Amygdala (tissue), 56 donors: ENCODE data around the gene FHIT.
A peak's percentile ranks its signal among the peaks of the same experiment; 100 is the strongest.
"Not testable (repeated sequence)": the region's sequence is repeated elsewhere in the genome, so short reads cannot be mapped to it uniquely, and the experiment has no call there.

Source experiments
- DNase-seq, 56 donors: peaks; one replicate each; lab custom pipeline; 2025; lab: John Stamatoyannopoulos, UW

The FHIT gene

DNA sequence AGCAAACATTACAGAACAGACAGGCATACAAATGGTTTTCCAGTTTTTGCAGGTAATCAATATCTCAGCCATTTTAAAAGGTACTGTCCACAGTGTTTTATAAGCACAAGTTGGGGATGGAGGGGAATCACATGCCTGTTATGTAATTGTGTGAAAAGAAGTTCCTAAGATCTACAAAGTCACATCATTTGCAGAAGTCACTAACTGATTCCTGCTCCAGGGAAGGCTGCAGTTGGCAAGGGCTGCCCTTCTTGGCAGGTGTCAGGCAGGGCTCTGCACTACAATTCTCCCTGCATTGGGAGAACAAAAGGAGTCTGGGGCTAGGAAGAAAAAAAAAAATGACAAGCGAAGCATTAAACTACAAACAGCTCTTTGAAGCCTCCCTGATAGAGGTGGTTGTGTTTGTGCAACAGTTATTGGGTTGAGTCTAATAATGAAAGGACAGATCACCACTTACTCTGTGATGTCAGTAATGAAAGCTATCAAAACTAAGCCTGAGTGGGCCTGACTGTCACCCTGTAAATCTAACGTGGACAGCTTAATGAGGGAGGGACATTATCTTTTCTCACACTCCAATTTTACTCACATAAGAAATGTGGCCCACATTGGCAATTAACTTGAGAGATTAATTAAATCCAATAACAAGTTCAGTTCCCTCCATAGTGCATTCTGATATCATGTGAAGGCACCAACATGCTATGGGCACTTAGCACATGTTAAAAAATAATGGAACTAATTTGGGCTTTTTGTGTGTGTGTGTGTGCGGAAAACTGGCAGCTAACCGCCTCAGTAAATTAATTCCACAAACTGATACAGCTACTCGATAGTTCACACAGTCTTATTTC, 242.9 kb downstream of the FHIT start:
- no peak for DNase-seq

DNA sequence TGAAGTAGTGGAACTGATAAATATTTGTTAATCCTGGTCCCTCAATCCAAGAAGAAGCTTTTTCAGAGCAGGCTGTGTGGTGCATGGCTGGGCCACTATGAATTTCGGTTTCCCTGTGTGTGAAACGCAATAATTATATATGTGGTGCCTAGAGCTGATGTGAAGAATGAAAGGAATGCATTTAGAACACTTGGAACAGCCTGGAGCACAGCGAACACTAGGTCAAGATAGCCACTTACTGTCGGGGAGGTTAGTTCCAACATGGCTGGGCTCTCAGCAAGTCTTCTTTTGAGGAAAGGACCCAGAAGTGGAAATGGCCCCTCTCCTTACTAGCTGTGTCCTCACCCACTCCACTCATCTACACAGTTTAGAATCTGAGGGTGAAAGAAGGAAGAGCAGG, 245.7 kb downstream of the FHIT start:
- DNase-seq = no peak

GRCh38 chr3:60998858-60999257, 252.4 kb downstream of the FHIT start:
- no peak for DNase-seq

GRCh38 chr3:60992395-60992794, 258.9 kb downstream of the FHIT start:
- DNase-seq = peak in 1 of 56 donors; percentile 20

DNA sequence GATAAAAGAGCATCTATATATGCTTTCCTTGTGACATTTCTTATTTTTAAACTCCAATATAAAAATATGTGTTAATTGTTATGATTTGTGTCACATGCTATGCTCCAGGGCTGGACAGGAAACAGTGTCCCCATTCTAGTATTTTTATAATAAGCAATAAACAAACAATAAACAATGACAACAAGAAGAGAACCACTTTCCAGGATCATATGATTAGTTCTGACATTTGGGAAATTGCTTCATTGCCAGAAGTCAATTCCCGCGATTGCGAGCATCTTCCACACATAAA, 260.9 kb downstream of the FHIT start:
- DNase-seq = no peak

DNA sequence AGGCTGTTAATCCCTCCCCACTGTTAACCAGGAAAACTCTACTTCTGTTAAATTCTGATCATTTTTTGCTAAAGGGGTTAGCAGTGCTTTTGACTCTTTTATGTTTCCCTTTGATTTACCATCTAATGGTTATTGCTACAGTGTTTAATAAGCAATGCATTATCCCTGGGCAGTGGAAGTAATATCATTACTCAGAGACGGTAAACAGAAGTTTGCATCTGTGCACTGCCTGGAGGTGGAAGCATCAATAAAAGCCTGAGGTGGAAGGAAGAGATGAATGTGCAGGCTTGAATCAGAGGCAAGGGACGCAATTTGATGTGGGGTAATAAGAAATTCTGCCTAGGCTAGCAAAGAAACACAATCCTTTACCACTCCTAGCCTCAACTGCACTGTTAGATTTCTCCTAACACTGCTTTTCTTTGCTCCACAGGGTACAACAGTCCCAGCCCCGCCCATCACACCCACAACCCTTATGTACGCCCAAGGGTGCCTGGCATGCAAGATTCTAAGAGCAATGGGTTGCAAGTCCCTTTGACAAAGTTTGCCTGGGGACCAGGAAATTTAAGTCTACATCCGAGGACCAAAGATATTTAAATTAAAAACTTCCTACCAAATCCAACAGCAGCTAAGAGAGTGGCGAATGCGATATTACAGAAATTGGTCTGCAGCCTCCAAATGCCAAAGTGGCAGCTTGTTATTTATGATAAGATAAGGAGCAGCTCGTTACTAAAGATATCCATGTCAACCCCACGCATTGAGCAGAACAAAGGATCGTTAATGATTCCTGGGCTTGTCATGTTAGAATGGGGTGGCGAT, 261.4 kb downstream of the FHIT start:
- no peak for DNase-seq

DNA sequence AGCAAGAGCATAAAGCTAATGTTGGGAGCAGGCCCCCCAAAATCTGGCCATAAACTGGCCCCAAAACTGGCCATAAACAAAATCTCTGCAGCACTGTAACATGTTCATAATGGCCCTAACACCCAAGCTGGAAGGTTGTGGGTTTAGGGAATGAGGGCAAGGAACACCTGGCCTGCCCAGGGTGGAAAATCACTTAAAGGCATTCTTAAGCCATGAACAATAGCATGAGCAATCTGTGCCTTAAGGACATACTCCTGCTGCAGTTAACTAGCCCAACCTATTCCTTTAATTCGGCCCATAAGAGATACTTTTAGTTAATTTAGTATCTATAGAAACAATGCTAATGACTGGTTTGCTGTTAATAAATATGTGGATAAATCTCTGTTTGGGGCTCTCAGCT, 264.1 kb downstream of the FHIT start:
- not testable (repeated sequence) for DNase-seq

DNA sequence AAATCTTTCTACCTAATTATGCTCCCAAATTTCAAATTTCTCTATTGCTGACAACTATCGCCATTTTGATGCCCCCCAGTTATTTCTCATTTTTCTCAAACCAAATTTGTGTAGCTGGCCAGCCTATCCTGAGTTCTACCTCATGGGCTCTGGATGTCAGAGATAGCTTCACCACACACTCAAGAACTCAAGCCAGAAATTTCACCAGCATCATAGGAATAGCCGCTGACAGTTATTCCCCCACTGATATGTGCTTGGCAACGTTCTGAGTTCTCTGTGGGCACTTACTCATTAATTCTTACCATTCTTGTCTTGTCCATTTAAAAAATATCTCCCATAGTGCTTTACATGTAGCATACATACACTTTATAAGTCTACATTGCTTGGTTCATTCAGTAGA, 264.7 kb downstream of the FHIT start:
- DNase-seq = no peak

DNA sequence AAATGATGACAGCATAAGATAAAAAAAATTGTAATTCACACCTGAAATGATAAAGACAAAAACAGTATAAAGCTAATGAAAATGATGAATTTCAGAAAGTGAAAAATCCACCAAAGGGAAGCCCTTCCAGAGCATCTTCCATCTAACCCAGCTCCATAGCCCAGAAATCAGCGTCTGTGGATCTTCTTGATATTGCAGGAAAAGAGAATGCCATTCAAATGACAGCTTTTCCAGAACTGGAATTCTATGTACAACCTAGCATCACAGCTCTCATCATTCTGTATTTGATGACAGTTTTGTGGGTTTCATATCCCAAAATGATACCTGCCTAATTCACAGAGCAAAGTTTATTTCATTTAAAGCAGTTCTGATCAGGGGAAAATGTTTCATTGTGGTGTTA, 267.3 kb downstream of the FHIT start:
- no peak for DNase-seq

- no peak for DNase-seq
Measured at GRCh38 chr3:60980342-60980692, 270.9 kb downstream of the FHIT start.

- DNase-seq = peak in 1 of 56 donors; percentile 7
Measured at GRCh38 chr3:60979461-60980341, 271.6 kb downstream of the FHIT start.

DNA sequence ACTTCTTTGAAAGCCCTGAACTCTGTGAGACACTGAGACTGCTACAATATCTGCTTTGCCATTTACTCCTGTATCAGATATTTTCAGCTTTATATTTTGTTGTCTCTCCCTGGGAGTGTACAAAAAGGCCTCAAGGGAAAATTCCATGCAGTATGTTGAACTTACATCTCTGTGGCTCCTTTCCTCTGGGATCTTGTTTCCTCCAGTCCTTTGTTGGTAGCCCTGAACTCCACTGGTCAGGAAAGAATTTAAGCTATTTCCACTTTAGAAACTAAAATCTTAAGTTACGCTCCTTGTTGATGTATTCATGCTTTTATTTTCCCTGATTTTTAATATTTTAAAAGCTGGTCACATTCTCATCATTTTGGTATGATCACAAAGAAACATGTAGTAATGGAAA, 277.9 kb downstream of the FHIT start:
- DNase-seq = no peak

- no peak for DNase-seq
Measured at GRCh38 chr3:60972599-60972998, 278.7 kb downstream of the FHIT start.

GRCh38 chr3:60970850-60971249, 280.4 kb downstream of the FHIT start:
- DNase-seq = no peak

GRCh38 chr3:60967141-60967540, 284.1 kb downstream of the FHIT start:
- DNase-seq = no peak

GRCh38 chr3:60957541-60957940, 293.7 kb downstream of the FHIT start:
- no peak for DNase-seq

DNA sequence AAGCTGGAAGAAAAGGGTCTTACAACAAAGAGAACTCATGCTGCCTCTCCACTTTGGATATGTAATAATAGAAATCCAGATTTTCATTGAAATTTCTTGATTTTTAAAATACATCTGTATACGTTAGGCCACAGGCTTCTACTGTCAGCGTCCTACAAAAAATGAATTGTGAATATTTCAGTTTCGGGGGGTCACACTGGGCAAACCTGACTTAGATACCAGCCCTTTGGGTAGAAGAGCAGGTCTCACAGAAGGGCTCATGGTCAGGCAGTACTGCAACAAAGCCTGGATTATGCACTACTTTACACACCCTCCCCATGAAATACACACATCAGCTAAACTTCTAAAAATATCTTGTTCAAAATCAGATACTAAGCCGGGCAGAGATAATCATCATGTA, 294.5 kb downstream of the FHIT start:
- DNase-seq = no peak

DNA sequence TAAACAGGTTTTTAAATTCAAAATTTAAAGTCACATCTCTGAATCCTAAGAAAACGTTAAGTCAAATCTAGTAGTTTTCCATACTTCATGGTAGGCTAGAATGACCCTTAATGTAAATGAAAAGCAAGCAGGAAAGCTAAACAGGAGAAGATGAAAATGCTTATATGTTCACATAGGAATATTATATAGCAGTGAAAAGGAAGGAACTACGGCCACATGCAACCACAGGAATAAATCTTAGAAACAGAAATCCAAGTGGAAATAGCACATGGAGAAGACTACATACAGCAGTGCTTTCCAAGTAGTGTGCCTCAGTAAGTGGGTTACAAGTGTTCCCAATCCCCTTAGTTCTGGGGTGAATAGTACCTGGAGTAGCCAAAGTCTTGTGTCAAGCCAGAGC, 296.2 kb downstream of the FHIT start:
- DNase-seq = no peak

- no peak for DNase-seq
Measured at GRCh38 chr3:60954048-60954447, 297.2 kb downstream of the FHIT start.

DNA sequence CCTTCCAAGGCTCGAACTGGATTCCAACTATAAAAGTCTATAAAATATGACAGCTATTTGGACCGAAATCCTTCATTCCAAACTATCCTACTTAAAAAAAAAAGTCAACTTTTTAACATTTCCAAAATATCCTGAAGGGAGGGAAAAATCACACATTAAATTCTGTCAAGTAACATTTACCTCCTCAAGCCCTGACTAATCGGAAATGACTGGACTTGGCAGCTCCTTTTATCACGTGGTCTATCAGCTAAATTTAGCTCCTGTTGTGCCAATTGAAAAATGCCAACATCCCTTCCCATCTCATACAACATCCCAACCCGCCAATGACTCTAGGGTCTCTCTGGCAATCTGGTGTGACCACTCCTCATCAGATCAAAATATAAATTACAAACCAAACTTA, 297.9 kb downstream of the FHIT start:
- no peak for DNase-seq

DNA sequence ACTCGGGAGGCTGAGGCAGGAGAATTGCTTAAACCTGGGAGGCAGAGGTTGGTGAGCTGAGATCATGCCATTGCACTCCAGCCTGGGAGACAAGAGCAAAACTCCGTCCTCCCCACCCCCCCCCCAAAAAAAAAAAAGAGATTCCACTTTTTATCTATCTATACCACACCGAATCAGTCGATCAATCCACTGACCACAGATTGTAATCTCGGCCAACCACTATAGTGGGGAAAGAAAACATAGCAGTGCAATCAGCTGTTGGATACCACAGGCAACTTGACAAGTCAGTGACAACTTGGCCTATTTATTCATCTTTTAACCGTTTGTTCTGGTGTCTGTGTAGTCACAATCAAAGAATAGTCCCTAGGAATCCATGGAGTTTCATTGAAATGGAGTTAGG, 299.2 kb downstream of the FHIT start:
- no peak for DNase-seq
